ENCODE data around the gene TMEM44. TPM values are rescaled to one million over a fixed set of nuclear protein-coding genes. Genes with fewer than 3 reads are reported as not detected.

TMEM44 gene
- total RNA-seq, 3 donors from 2014 or later: 30.9 to 59.3 (median 34.1) TPM

DNA sequence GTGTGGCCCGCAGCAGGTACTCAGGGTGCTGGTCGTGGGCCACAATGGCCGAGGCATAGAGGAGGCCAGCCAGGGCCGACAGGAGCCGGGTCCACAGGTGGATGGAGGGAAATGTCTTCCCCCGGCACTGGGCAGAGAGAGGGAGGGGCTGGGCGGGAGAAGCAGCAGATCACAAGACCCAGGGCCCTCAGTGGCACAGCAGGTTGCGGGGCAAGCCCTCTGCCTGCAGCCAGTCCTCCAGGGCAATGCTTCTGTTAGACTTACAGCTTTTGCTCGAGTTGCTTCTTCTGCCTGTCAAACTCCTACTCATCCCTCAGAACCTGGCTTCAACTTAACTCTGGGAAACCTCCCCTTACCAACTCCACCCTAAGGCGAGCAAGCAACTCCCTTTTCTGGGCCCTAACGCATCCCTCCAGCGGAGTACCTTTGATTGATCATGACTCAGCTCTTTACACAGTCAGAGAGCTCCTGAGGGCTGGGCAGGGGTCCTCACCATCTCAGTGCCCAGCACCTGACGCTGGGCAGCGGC, 16.0 kb downstream of the TMEM44 start:
- intact Hi-C loops (cut with DNase I, micrococcal nuclease): no loop called here
- DNase-seq: no peak
- ATAC-seq: no peak
- TF ChIP-seq, protein P1, sequence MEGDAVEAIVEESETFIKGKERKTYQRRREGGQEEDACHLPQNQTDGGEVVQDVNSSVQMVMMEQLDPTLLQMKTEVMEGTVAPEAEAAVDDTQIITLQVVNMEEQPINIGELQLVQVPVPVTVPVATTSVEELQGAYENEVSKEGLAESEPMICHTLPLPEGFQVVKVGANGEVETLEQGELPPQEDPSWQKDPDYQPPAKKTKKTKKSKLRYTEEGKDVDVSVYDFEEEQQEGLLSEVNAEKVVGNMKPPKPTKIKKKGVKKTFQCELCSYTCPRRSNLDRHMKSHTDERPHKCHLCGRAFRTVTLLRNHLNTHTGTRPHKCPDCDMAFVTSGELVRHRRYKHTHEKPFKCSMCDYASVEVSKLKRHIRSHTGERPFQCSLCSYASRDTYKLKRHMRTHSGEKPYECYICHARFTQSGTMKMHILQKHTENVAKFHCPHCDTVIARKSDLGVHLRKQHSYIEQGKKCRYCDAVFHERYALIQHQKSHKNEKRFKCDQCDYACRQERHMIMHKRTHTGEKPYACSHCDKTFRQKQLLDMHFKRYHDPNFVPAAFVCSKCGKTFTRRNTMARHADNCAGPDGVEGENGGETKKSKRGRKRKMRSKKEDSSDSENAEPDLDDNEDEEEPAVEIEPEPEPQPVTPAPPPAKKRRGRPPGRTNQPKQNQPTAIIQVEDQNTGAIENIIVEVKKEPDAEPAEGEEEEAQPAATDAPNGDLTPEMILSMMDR (IDR thresholded peaks at IDR 0.05): no peak
- Histone ChIP-seq H3K4me3 (no peak overlapping the region), H3K9me3 (no peaks in the 10 kb centered on the region), H3K36me3 (ENCODE audit: low read depth) (no peaks in the 10 kb centered on the region), H3K4me1 (ENCODE audit: low read depth) (peaks cover 8% of the 10 kb centered on the region)

- DNase-seq (no peak), ATAC-seq (no peak)
- H3K4me1 ChIP-seq (ENCODE audit: low read depth): no peaks in the 10 kb centered on the region
- no peaks in the 10 kb centered on the region for H3K36me3 ChIP-seq (ENCODE audit: low read depth)
- TF ChIP-seq, protein P1 (IDR thresholded peaks at IDR 0.05): no peak
- no peak overlapping the region for H3K4me3 ChIP-seq
- intact Hi-C loops (cut with DNase I, micrococcal nuclease): no loop called here
- H3K9me3 ChIP-seq: no peaks in the 10 kb centered on the region
Observed at GRCh38 chr3:194615226-194615625, 18.0 kb downstream of the TMEM44 start.

DNA sequence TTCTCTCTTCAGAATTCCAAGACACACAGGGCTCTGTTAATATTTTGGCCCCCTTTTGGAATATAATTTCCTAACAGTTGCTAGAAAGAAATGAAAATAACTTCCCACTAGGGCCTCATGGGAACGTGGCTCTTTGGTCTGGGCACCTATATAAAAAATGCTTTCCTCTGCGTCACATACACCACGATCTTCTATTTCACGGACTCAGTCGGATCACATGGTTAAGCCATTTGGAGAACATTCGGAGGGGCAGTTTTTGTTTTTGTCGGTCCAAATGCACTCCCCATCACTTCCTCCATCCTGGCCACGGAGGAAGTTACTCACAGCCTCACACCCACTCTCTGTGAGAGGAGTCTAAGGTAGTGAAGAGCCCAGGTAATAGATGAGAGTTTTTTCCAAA, 21.0 kb downstream of the TMEM44 start:
- TF ChIP-seq, protein P1 (IDR thresholded peaks at IDR 0.05): no peak
- DNase-seq: no peak
- ATAC-seq: no peak
- intact Hi-C loops (cut with DNase I, micrococcal nuclease): no loop called here
- Histone ChIP-seq H3K36me3 (ENCODE audit: low read depth) (no peaks in the 10 kb centered on the region), H3K4me3 (no peak overlapping the region), H3K4me1 (ENCODE audit: low read depth) (no peaks in the 10 kb centered on the region), H3K9me3 (no peaks in the 10 kb centered on the region)

GRCh38 chr3:194610689-194611088, 22.5 kb downstream of the TMEM44 start:
- DNase-seq (no peak), ATAC-seq (no peak)
- H3K9me3 ChIP-seq: no peaks in the 10 kb centered on the region
- H3K4me3 ChIP-seq: no peak overlapping the region
- H3K4me1 ChIP-seq (ENCODE audit: low read depth): no peaks in the 10 kb centered on the region
- H3K36me3 ChIP-seq (ENCODE audit: low read depth): no peaks in the 10 kb centered on the region
- intact Hi-C loops (cut with DNase I, micrococcal nuclease): no loop called here
- TF ChIP-seq, protein P1 (IDR thresholded peaks at IDR 0.05): no peak

DNA sequence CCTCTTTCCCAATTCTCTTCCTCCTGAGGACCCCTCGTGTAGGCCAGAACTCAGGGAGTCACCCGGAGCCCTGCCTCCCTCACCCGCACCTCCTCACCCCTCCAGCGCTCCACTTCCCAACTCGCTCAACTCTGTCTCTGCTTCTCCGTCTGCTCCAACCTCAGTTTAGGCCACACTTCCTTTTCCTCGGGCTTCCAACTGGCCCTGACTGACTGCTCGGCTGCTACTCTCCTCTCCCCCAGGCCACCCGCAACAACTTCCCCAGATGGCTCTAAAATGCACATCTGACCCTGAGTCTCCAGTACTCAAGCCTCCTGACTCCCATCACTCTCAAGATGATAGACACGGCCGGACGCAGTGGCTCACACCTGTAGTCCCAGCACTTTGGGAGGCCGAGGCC, 23.6 kb downstream of the TMEM44 start:
- TF ChIP-seq, protein P1 (IDR thresholded peaks at IDR 0.05): no peak
- H3K9me3 ChIP-seq: no peaks in the 10 kb centered on the region
- H3K36me3 ChIP-seq (ENCODE audit: low read depth): no peaks in the 10 kb centered on the region
- DNase-seq: no peak
- H3K4me3 ChIP-seq: no peak overlapping the region
- no peaks in the 10 kb centered on the region for H3K4me1 ChIP-seq (ENCODE audit: low read depth)
- intact Hi-C loops (cut with DNase I, micrococcal nuclease): no loop called here
- no peak for ATAC-seq

- Histone ChIP-seq H3K36me3 (ENCODE audit: low read depth) (no peaks in the 10 kb centered on the region), H3K9me3 (no peaks in the 10 kb centered on the region), H3K4me3 (no peak overlapping the region), H3K4me1 (ENCODE audit: low read depth) (no peaks in the 10 kb centered on the region)
- DNase-seq (no peak), ATAC-seq (no peak)
- intact Hi-C loops (cut with DNase I, micrococcal nuclease): no loop called here
- TF ChIP-seq, protein P1 (IDR thresholded peaks at IDR 0.05): no peak
Observed at GRCh38 chr3:194608981-194609380, 24.2 kb downstream of the TMEM44 start.
